Activated CD8-positive, alpha-beta memory T cell treated with anti-CD3 and anti-CD28 coated beads, Interleukin-2, amount 50 U/mL, for 1 hour (primary cell): ENCODE measurements around the gene GDF9.
"Not testable (repeated sequence)": the region's sequence is repeated elsewhere in the genome, so short reads cannot be mapped to it uniquely, and the experiment has no call there.

Experiments
- DNase-seq: peaks from one replicate; pipeline ENCODE4 v3.0.0-alpha.2; 2020; ENCODE audit errors: extremely low read depth

GDF9 gene

GRCh38 chr5:132872788-132873118 is 6.5 kb upstream of the GDF9 start:
- no peak for DNase-seq

DNA sequence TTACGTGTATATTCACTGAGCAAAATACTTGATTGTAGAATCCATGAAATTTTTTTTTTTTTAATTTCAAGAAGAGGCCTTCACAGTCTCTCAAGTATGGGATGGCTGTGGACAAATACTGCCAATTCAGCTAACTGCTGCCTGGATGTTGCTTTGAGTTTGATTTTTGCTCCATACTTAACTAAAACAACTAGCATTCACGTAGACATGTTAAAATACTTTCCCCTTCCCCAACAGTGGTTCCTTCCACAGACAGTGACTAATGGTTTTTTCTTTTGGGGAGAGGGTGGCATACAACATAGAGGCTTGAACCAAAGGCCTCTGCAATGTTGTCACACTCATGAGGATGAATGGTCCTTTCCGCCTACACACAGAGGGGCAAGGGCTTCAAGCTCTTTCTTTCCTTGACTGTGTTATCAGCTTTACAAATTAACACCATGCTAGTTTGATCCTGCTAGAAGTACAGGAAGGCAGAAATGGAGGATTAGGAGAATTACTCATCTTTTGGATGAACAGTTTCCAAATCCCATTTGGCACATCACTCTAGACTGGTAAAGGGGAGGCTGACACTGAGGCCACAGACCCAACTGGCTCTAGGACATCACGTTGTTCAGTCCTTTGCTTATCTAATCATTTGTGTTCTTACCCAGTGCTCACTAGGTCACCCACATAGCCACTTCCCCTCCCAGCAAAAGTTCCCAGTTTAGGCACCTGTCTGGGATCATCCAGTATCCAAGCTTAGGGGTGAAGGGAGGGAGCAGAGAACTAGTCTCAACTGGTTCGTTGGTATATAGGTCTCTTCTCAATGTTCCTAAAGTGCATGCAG is 5.4 kb upstream of the GDF9 start:
- DNase-seq = no peak

DNA sequence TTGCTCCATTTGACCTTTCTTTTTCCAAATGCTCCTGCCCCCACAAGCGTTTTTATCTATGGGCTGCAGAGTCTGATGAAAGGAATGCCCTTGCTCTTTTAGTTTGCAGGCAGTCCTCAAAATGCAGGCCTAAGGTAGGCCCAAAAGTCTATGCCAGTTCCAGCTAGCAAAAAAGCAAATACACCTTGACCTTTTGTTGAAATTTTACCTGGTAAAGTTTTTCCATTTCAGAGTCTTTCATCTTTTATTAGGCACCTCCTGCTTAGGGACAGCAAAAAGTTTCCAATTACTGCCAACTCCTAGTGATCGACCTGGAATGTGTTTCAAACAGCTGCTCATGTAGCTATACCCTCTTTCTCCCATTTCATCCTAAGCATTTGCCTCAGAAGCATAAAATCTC is 4.5 kb upstream of the GDF9 start:
- no peak for DNase-seq

- no peak for DNase-seq
Observed at GRCh38 chr5:132868754-132869153, 2.5 kb upstream of the GDF9 start.

DNA sequence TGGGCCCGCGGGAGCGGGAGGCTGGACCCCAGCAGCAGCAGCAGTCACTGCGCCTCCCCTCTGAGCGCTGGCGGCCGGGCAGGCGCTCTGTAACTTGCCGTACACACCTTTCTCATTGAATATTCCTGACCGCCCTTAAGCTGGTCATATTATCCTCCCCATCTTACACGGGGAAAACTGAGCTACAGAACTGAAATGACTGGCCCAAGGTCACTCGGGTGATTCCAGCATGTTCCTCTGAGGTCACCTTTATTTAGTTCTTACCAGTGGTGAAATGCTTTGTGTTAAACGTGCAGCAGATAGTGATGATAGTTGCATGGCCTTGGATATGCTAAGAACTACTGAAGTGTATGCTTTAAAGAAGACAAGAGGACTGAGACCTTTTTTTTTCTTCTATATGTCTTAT is 780 bp upstream of the GDF9 start:
- no peak for DNase-seq

DNA sequence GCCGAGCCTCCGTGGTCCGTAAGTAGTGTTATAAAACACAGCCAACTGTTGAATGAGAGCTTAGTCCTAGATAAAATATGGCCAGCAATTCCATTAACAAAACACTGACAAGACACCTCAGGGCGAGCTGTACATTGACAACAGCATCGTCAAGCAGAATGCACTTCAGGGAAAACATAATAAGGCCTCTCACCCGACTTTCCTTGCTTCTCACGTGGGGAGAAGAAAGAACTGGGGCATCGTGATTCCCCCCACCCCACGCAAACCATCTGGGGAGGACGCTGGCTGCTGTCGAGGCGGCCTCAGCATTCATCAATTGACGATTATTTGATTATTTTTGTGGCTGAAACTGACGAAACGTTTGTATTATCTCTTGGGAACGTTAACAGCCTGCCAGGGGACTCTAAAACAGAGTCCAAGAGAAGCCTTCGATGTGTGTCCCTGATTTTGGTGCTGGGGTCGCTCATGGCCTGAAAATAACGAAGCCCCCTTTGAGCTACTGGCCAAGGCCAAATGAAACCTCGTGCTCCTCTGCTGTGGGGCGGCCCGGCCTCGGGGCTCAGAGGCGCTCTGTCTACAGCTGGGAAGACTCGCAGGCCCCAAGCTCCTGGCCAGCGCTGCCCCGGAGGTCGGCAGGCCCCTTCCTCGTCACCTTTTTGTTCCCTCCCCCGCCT is 464 bp downstream of the GDF9 start:
- DNase-seq = no peak

GRCh38 chr5:132860742-132861141 is 5.5 kb downstream of the GDF9 start:
- no peak for DNase-seq

- DNase-seq = no peak
Observed at GRCh38 chr5:132859889-132860437, 6.3 kb downstream of the GDF9 start.

DNA sequence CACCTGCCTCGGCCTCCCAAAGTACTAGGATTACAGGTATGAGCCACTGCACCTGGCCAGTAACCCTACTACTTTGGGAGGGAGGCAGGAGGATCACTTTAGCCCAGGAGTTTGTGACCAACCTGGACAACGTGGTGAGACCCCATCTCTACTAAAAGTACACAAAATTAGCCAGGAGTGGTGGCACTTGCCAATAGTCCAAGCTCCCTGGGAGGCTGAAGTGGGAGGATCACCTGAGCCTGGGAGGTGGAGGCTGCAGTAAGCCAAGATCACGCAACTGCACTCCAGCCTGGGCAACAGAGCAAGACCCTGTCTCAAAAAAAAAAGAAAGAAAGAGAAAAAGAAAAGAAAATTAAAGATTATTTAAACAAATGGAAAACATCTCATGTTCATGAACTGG is 10.3 kb downstream of the GDF9 start:
- no peak for DNase-seq

DNA sequence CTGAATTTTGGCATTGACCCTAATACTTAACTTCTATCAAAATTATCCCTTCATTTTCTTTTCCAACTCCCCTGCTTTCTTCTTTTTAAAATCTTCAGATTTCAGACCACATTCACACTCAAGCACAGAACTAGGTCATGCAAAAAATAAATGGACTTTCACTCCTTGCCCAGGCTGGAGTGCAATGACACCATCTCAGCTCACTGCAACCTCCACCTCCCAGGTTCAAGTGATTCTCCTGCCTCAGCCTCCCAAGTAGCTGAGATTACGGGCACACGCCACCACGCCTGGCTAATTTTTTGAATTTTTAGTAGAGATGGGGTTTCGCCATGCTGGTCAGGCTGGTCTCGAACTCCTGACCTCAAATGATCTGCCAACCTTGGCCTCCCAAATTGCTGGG is 11.3 kb downstream of the GDF9 start:
- DNase-seq = not testable (repeated sequence)

DNA sequence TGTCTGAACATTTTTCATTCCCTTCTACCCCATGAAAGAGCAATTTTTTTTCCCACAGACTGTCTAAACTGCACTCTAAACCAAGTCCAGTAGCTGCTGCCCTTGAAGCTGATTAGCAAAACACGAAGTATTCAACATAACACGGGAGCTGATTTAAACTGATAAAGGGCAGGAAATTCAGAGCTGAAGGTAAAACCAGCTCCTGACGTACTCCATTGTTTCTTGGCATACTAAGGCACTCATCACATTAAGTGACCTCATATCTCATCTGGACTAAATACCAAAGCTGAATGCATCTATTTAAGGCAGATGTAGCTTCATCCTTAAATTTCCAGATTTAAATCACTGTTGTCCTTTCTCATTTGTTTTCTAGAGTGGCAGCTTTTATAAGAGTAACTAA is 12.0 kb downstream of the GDF9 start:
- DNase-seq = no peak

DNA sequence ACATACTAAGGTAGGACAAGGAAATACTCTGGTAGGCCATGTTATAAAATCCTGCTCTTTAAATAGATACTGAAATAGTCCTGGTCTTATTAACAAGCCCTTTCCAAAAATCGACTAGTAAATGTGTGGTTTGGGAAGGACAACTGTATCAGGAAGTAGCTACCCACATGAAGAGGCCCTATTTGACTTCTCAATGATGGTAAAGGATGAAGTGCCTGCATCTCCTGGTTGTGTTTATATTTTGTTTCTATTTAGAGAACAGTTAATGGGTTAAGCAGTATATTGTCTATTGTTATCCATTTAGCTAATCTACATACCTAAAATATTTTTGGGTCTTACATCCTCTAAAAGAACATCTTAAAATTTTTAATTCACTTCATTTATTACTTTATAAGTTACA is 12.5 kb downstream of the GDF9 start:
- DNase-seq = no peak

DNA sequence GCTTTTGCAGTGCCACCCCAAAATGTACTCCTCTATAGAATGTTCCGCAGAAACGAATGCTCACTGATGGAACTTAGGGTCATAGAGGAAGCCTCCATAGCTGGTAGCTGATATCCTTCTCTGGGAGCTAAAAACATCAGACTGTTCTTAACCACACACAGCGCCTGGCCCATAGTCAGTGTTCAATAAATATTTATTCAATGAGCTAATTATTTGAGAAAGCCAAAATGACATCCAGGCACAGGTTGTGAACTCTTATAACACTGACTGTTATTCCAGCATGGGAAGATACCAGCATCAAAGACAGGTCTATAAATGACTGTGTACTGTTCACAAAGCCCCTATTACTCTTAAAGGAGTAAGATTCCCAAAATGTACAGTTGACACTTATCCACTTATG is 12.9 kb downstream of the GDF9 start:
- DNase-seq = no peak

GRCh38 chr5:132850066-132850465 is 16.2 kb downstream of the GDF9 start:
- no peak for DNase-seq

DNA sequence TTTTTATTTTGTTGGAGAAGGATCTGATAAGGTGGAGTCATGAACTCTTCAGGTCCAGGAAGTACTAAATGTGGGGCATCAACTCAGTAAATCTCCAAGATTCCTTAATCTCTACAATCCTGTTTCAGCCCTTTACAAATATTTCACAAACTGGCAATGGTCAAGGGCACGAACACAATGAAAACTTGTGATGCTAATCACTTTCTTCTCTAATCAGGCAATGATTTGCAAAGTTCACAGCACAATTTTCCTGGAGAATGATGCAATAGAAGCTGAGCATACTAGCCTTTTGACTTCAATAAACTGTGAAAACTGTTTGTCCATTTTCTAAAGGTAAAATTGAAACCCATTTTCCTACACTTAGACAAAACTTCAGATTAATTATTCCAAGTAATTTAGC is 16.9 kb downstream of the GDF9 start:
- DNase-seq = no peak

DNA sequence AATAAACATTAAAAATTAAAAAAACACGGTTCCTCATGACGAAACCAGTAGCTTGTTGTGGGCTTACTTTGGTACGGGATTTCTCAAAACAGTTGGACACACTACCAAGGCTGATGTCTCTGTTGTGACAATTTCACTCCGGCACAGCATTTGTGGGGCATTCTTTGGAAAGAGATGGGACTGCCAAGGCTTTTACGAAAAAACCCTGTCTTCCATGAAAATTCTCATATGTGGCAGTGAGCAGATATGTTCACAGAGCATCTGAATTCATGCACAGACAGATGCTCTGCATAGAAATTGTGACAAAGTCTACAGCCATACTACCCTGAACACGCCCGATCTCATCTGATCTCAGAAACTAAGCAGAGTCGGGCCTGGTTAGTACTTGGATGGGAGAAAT is 18.0 kb downstream of the GDF9 start:
- DNase-seq = no peak

GRCh38 chr5:132841305-132841704 is 25.0 kb downstream of the GDF9 start:
- DNase-seq = no peak

DNA sequence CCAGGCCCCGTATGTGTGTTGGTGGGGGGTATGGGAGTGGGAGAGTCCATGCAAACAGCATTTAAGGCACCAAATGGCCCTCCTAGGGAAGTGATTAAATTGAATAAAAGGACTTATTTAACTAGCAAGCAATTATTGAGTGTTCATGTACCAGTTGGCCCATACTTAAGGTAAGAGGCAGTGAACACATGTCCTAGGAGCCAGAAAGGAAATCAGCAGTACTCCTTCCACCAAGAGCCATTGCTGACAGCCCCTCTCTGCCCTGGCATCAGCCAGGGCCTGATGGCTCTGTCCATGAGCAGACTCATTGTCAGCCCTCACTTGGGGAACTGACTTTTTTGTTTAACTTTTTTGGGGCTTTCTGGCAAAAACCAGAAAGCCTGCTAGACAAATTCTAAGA is 25.4 kb downstream of the GDF9 start:
- DNase-seq = no peak

GRCh38 chr5:132840313-132840712 is 26.0 kb downstream of the GDF9 start:
- DNase-seq = no peak

GRCh38 chr5:132839426-132840301 is 26.6 kb downstream of the GDF9 start:
- DNase-seq = no peak

DNA sequence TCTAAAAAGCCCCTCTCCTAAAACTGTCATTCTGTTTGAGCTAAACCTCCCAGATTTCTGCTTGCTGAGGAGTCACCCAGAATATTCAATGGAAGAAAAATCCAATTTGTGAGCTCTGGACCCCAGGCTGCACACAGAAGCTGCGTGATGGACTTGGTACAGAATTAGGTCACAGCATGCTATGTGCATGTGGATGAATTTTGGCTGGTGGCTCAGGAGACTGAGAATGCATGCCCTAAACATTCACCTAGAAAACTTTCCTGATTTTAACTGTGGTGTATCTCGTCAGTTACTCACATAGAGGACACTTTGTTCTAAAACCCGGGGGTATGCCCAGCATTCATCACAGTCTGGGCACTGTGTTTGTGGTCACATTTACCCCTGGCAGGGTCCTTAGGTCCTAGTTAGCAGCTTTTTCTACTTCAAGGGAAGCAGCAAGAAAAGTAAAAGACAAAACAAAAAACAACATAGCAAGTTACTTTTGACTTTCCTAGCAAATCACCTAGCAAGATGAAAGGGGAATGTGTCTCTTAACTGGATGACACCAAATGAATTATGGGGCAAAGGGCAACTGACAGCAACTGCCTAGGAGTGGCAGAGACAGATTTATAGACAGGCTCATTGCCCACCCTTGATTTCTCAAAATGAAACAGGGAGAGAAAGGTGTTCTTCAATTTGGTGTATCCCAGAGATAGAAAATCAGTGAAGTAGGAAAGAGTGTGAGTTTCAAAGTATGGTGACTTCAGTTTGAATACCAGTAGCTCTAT is 27.6 kb downstream of the GDF9 start:
- no peak for DNase-seq

GRCh38 chr5:132837868-132838267 is 28.4 kb downstream of the GDF9 start:
- no peak for DNase-seq
